ACC112 (cell line): ENCODE measurements around the gene GJB2.

Source experiments
- H2AFZ ChIP-seq: fragments of 200-600 bp; sonication (generic); one replicate; pipeline ENCODE4 v1.6.0; 2017; ENCODE audit warnings: antibody characterized with exemption, low read length; ENCODE audit not compliant: unreplicated experiment
- H3K27ac ChIP-seq: fragments of 200-600 bp; sonication (generic); 2 replicates; pipeline ENCODE4 v1.5.1; 2014; ENCODE audit warnings: low read depth, mild to moderate bottlenecking, antibody characterized with exemption, low read length, moderate library complexity
- H3K27me3 ChIP-seq: fragments of 200-600 bp; sonication (generic); 2 replicates; pipeline ENCODE4 v1.6.1; 2014; ENCODE audit warnings: mild to moderate bottlenecking, antibody characterized with exemption, low read length, moderate library complexity, mixed read lengths; ENCODE audit not compliant: insufficient read depth
- H3K36me3 ChIP-seq: fragments of 200-600 bp; sonication (generic); 2 replicates; pipeline ENCODE4 v1.6.1; 2016; ENCODE audit warnings: mild to moderate bottlenecking, antibody characterized with exemption, low read length, moderate library complexity, mixed read lengths; ENCODE audit not compliant: insufficient read depth
- H3K4me1 ChIP-seq: fragments of 200-600 bp; sonication (generic); one replicate; pipeline ENCODE4 v1.6.1; 2016; ENCODE audit warnings: low read length, mixed read lengths; ENCODE audit not compliant: insufficient read depth, unreplicated experiment, control insufficient read depth
- H3K4me3 ChIP-seq: fragments of 200-600 bp; sonication (generic); 2 replicates; pipeline ENCODE4 v1.5.1; 2014; ENCODE audit warnings: mild to moderate bottlenecking, low read depth, low read length
- H3K79me2 ChIP-seq: fragments of 200-600 bp; sonication (generic); one replicate; pipeline ENCODE4 v1.6.0; 2016; ENCODE audit warnings: low read length; ENCODE audit not compliant: control insufficient read depth, unreplicated experiment, insufficient read depth

Gene GJB2

GRCh38 chr13:20178156-20178555, 14.6 kb downstream of the GJB2 start:
- no peaks in the 10 kb centered on the region for H3K79me2 ChIP-seq
- H3K27me3 ChIP-seq = peaks cover 44% of the 10 kb centered on the region
- H3K4me3 ChIP-seq = no peak overlapping the region
- no peaks in the 10 kb centered on the region for H3K36me3 ChIP-seq
- peaks cover 23% of the 10 kb centered on the region for H3K4me1 ChIP-seq
- H3K27ac ChIP-seq = no peak overlapping the region
- H2AFZ ChIP-seq = no peak overlapping the region

- peak overlapping the region; percentile 56 for H3K4me3 ChIP-seq
- no peak overlapping the region for H3K27ac ChIP-seq
- peaks cover 44% of the 10 kb centered on the region for H3K27me3 ChIP-seq
- no peak overlapping the region for H2AFZ ChIP-seq
- H3K79me2 ChIP-seq = no peaks in the 10 kb centered on the region
- H3K4me1 ChIP-seq = peaks cover 30% of the 10 kb centered on the region
- no peaks in the 10 kb centered on the region for H3K36me3 ChIP-seq
Observed at GRCh38 chr13:20177049-20177831, 15.5 kb downstream of the GJB2 start.

- Histone ChIP-seq H2AFZ (no peak overlapping the region), H3K27ac (no peak overlapping the region), H3K36me3 (no peaks in the 10 kb centered on the region), H3K79me2 (no peaks in the 10 kb centered on the region), H3K27me3 (peaks cover 38% of the 10 kb centered on the region), H3K4me3 (no peak overlapping the region), H3K4me1 (peaks cover 30% of the 10 kb centered on the region)
Observed at GRCh38 chr13:20175907-20176652, 16.7 kb downstream of the GJB2 start.

GRCh38 chr13:20175406-20175794, 17.3 kb downstream of the GJB2 start:
- H3K4me1 ChIP-seq = peaks cover 30% of the 10 kb centered on the region
- no peaks in the 10 kb centered on the region for H3K79me2 ChIP-seq
- peak overlapping the region; percentile 88 for H2AFZ ChIP-seq
- peak overlapping the region; percentile 66 for H3K4me3 ChIP-seq
- peaks cover 33% of the 10 kb centered on the region for H3K27me3 ChIP-seq
- H3K27ac ChIP-seq = peak overlapping the region; percentile 53; the same call in 1 of the 2 replicates
- H3K36me3 ChIP-seq = no peaks in the 10 kb centered on the region

GRCh38 chr13:20174656-20175405, 17.9 kb downstream of the GJB2 start:
- Histone ChIP-seq H3K36me3 (no peaks in the 10 kb centered on the region), H3K27me3 (peaks cover 33% of the 10 kb centered on the region), H3K27ac (peak overlapping the region; percentile 53; the same call in 1 of the 2 replicates), H3K4me1 (peaks cover 30% of the 10 kb centered on the region), H2AFZ (peak overlapping the region; percentile 88), H3K4me3 (peak overlapping the region; percentile 66), H3K79me2 (no peaks in the 10 kb centered on the region)

GRCh38 chr13:20173116-20173746, 19.5 kb downstream of the GJB2 start:
- Histone ChIP-seq H2AFZ (no peak overlapping the region), H3K27ac (no peak overlapping the region), H3K4me1 (peaks cover 30% of the 10 kb centered on the region), H3K27me3 (peaks cover 24% of the 10 kb centered on the region), H3K4me3 (no peak overlapping the region), H3K36me3 (no peaks in the 10 kb centered on the region), H3K79me2 (no peaks in the 10 kb centered on the region)

GRCh38 chr13:20171364-20171763, 21.4 kb downstream of the GJB2 start:
- no peak overlapping the region for H3K27ac ChIP-seq
- H3K36me3 ChIP-seq = no peaks in the 10 kb centered on the region
- H3K27me3 ChIP-seq = peaks cover 12% of the 10 kb centered on the region; the same call in 1 of the 2 replicates
- no peak overlapping the region for H3K4me3 ChIP-seq
- H3K4me1 ChIP-seq = peaks cover 30% of the 10 kb centered on the region
- H3K79me2 ChIP-seq = no peaks in the 10 kb centered on the region
- no peak overlapping the region for H2AFZ ChIP-seq

GRCh38 chr13:20170921-20171320, 21.8 kb downstream of the GJB2 start:
- no peak overlapping the region for H3K4me3 ChIP-seq
- H2AFZ ChIP-seq = no peak overlapping the region
- no peak overlapping the region for H3K27ac ChIP-seq
- peaks cover 11% of the 10 kb centered on the region; the same call in 1 of the 2 replicates for H3K27me3 ChIP-seq
- H3K4me1 ChIP-seq = peaks cover 30% of the 10 kb centered on the region
- H3K79me2 ChIP-seq = no peaks in the 10 kb centered on the region
- H3K36me3 ChIP-seq = no peaks in the 10 kb centered on the region

GRCh38 chr13:20168396-20168795, 24.3 kb downstream of the GJB2 start:
- H3K79me2 ChIP-seq = no peaks in the 10 kb centered on the region
- H2AFZ ChIP-seq = no peak overlapping the region
- H3K36me3 ChIP-seq = no peaks in the 10 kb centered on the region
- no peak overlapping the region for H3K27ac ChIP-seq
- H3K4me1 ChIP-seq = peaks cover 10% of the 10 kb centered on the region
- H3K4me3 ChIP-seq = no peak overlapping the region
- H3K27me3 ChIP-seq = peaks cover 11% of the 10 kb centered on the region; the same call in 1 of the 2 replicates
